NCI-H2029 treated with DMSO at 0.1 percent for 48 hours (cell line): Measurements from ENCODE around the gene BNIP5.

ENCODE experiments used
- DNase-seq: peaks from one replicate; lab custom pipeline; 2025; lab: John Stamatoyannopoulos, UW

BNIP5 gene, protein sequence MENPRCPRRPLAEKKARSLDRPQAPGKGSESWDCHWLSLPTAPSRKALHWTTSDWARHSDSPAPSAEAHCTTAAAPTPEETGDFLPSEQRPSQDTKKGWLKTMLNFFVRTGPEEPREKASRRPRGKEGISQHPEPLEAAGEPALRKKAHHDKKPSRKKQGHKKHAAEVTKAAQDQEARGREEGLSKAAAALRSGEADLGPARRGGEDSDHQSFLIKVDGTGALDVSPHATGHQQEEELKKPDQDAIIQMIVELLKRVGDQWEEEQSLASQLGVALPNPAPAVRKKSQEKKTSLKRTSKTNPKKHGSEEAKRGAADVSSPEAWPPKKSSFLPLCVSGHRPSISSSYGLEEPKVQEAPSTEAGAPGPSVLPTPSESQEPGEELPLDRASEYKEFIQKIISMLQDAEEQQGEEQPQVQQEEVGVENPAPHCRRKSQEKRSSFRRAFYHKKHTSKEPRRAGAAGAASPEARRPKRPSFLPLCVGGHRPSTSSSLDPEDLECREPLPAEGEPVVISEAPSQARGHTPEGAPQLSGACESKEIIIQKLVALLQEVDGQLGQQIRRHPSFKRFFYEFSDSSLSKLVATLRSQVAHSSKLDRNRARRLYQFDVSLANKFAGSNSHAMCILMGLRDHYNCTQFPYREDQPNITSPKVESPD

DNA sequence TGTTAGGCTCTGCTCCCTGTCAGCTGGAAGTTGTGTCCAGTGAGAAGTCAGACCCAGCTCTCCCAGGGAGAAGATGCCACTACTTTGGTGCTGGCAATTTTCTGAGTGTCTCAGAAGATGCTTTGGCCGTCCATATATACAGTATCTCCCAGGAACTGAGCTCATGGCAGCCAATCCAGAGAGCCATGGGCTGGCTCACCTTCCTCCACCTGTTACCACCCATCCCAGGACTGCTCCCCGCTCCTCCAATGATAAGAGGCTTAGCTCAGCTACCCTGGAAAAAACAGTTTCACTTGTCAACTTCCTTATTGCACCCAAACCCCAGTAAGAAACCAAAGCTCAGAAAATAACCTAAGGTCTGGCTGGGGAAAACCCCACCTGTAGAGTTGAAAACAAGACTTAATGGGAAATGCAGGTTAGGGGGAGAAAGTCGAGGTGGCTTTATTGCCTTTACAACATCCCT, at the start of gene BNIP5:
TSS of gene BNIP5 (minus strand) at position 110 of the 463 bp plus-strand sequence. CDS start 6,198 bp downstream, outside the sequence.
- no peak for DNase-seq

- DNase-seq: no peak
Measured at GRCh38 chr6:36384095-36384494, 47.4 kb upstream of the BNIP5 start.

- DNase-seq: no peak
Measured at GRCh38 chr6:36383606-36384005, 46.9 kb upstream of the BNIP5 start.

GRCh38 chr6:36382976-36383375, 46.3 kb upstream of the BNIP5 start:
- DNase-seq: no peak

DNA sequence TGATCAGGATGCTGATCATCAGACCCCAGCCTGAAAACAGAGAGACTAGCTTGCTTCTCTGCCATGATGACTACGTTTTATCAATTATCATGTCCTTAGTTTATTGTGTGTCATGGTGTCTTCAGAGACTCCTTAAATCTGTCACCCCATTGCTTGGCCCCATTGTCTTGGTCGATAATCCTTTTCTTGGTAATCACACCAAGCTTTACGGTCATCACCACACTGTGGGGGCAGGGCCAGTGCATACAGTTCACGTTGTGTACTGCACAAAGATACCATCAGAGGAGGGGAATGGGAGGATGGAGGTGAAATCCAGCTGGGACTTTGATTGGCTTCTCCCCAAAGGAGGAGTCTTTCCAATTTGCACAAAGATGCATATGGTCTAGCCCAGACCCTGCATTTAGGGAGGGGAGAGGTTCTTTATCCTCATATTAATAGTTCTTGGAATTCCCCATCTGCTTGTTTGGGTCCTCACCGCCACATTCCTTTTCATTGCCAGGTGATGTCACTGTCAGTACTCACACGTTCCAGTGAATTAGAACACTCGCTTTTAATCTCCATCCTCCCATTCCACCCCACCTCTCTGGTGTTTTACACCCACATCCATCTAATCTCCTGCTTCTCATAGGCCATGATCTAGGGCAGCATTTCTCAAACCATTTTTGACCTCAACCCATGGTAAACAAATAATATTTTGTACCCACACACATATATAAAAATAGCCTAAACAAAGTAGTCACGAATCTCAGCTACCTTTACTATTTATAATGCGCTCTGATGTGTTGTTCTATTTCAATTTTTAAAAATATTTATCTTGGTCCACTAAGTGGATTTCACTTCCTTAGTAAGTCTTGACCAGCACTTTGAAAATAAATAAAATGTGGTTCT, 45.1 kb upstream of the BNIP5 start:
- no peak for DNase-seq

DNA sequence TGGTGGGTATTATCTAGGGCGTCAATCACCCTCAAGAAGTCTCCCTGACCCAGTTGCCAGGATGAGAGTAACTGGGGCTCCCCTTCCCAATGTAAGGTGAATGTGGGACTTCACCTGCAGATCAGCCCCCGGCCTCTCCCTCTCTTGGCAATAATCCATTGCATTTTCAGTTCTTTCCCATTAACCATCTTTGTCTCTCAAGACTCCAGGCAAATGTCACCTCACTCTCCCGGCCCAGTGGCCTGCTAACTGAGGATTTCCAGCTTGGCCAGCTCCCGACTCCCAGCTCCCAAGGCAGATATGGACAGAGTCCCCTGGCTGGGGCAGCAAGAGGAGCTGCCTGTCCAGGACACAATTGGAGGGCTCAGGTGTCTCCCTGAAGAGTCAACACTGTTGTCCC, 43.5 kb upstream of the BNIP5 start:
- no peak for DNase-seq

GRCh38 chr6:36378936-36379335, 42.2 kb upstream of the BNIP5 start:
- no peak for DNase-seq

DNA sequence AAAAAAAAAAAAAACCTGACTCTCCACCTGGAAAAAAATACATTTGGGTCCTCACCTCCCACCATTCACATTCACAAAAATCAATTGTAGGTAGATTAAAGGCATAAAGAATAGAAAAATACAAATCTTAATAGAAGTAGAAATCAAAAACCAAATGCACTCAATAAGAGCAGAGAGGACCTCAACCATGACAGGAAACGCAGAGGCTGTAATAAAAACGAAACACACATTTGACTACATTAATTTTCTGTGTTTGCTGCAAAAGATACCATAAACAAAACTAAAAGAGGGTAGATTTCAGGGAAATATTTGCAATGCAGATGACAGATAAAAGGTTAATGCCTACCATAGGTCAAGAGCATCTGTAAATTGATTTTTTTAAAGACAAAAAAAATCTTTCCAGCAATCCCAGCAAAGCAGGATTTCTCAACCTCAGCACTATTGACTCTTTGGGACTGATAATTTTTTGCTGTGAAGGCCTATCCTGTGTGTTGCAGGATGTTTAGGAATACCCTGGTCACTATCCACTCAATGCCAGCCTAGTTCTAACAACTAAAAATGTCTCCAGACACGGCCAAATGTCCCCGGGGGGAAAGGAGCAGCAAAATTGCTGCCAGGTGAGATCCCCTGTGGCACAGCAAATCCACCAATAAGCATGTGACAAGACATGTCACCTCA, 41.7 kb upstream of the BNIP5 start:
- no peak for DNase-seq

GRCh38 chr6:36377594-36377993, 40.9 kb upstream of the BNIP5 start:
- DNase-seq: no peak

- DNase-seq: no peak
Measured at GRCh38 chr6:36376742-36377141, 40.1 kb upstream of the BNIP5 start.

- no peak for DNase-seq
Measured at GRCh38 chr6:36376183-36376582, 39.5 kb upstream of the BNIP5 start.

DNA sequence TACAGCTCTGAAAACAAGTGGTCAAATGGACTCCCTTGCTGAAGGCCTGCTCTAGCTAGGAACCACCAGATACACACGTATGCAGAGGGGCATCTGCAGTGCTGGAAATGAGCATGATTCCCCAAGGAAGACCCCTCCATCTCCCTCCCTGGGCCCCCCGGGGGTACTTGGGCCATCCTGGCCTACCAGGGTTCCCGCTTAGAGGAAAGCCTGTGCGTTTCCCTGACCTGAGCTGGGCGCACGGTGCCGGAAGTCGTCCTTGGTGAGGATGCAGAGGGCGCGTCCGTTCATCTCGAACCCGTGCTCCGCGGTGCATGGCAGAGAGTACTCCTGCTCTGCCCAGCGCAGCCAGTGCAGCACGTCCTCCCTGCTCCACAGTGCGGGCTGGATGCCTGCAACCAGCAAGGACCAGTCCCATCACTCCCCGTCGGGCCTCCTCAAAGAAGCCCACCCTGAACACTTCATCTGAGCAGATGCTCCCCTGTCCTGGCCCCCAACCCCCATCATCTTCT, 39.0 kb upstream of the BNIP5 start:
- DNase-seq: no peak

DNA sequence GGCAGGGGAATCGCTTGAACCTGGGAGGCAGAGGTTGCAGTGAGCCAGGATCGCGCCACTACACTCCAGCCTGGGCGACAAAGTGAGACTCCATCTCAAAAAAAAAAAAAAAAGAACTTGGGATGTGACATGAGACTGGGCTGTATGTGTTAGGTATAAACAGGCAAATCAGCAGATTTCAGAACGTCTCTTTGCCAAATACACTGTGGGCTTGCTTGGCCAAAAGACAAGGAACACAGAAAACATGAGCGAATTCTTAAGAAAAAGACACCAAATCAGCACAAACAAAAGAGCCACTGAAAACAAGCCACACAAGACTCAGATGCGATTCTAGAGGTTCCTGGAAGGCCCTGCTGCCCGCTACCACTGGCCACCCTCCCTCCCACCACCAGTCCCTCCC, 38.3 kb upstream of the BNIP5 start:
- no peak for DNase-seq

DNA sequence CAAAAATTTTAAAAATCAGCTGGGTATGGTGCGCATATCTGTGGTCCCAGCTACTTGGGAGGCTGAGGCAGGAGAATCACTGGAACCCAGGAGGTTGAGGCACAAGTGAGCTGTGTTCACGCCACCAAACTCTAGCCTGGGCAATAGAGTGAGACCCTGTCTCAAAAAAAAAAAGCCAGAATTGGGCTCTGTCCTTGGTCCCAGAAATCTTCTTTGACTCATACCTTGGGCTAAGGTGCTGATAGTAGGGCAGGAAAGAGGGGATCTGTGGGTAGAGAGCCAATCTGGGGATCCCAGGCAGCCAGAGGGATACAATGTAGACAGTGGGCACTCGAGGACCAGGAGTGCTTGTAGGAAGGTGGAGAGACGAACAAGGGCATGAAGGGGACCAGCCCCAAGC, 37.5 kb upstream of the BNIP5 start:
- no peak for DNase-seq

- DNase-seq: no peak
Measured at GRCh38 chr6:36373368-36374019, 36.8 kb upstream of the BNIP5 start.

DNA sequence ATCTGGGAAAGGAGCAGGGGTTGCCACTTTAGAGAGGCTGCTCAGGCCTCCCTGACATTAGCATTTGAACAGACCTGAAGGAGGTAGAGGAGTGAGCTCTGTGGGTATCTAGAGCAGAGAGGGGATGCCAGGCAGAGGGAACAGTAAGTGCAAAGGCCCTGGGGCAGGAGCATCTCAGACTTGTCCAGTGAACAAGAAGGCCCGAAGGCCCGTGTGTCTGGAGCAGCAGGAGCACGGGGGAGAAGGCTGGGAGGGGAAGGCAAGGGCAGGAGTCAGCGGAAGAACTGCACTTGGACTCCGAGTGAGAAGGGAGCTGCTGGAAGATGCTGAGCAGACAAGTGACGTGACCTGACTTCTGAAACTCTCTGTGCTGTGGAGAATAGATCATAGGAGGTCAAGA, 35.4 kb upstream of the BNIP5 start:
- DNase-seq: no peak

GRCh38 chr6:36371211-36371610, 34.5 kb upstream of the BNIP5 start:
- no peak for DNase-seq

DNA sequence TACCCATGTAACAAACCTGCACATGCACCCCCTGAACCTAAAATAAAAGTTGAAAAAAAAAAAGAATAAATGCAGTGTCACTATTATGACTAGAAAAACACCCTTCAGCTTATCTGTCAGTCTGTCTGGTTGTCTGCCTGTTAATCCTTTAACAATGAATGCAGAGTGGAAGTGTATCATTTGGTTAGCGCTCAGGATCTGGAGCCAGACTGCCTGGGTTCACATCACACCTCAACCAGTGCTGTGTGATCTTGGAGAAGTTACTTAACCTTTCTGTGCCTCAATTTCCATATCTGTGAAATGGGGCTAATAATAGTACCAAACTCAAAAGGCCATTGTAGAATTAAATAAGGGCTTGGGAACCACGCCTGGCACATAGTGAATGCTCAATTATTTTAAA, 34.0 kb upstream of the BNIP5 start:
- no peak for DNase-seq

DNA sequence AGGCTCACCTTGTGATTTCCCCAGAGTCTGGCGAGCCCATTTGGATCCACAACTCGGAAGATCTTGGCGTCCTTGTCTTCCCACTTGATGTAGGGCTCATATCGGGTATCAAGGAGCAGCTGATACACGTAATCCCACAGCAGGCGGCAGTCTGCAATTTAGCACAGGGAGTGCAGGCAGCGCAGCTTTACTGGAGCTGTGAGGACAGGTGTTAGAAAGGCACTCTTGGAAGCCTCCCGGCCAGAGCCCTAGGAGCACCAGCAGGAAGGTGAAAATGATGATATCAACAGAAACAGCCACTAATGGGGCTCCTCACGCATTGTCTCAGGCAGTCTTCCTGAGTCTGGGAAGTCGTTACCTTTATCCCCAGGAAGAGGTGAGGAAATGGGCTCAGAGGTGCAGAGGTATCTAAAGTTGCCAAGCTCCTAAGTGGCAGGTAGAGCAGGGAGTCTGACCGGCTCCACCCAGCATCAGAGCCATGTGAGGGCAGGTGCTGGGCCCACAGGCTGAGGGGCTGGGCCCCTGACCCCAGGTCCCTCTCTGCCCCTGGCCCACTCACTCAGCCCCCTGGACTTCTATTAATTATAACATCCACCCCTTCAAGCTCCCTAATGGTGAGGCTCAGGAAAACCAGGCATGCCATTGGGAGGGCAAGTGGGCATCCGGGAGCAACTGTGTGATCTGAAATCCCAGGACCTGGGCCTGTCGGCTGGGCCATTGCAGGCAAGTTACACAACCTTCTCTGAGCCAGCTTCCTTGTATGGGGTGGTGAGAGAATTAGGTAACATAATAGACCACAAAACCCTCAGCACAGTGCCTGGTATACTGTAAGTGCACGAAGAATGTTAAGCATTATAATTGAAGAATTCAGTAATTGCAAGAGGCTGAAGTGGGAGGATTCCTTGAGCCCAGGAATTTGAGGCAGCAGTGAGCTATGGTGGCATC, 32.5 kb upstream of the BNIP5 start:
- DNase-seq: no peak

- DNase-seq: no peak
Measured at GRCh38 chr6:36368421-36368820, 31.7 kb upstream of the BNIP5 start.
